ENCODE measurements around the gene PKD1.

DNA sequence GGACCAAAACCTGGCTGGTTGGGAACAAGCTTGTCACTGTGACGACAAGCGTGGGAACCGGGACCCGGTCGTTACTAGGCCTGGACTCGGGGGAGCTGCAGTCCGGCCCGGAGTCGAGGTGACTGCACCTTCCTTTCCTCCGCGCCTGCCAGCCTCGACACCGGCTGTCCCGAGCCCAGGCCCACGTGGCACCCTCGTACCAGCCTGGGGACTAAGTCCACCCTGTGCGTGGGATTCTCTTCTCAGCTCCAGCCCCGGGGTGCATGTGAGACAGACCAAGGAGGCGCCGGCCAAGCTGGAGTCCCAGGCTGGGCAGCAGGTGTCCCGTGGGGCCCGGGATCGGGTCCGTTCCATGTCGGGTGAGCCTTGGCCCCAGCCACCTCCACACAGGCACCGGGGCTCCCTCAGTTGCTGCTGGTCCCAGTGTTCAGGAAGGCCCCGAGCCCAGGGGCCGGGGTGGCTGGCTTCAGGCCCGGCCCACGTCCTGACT, 56.3 kb downstream of the PKD1 start:
- TF ChIP-seq, protein P1, sequence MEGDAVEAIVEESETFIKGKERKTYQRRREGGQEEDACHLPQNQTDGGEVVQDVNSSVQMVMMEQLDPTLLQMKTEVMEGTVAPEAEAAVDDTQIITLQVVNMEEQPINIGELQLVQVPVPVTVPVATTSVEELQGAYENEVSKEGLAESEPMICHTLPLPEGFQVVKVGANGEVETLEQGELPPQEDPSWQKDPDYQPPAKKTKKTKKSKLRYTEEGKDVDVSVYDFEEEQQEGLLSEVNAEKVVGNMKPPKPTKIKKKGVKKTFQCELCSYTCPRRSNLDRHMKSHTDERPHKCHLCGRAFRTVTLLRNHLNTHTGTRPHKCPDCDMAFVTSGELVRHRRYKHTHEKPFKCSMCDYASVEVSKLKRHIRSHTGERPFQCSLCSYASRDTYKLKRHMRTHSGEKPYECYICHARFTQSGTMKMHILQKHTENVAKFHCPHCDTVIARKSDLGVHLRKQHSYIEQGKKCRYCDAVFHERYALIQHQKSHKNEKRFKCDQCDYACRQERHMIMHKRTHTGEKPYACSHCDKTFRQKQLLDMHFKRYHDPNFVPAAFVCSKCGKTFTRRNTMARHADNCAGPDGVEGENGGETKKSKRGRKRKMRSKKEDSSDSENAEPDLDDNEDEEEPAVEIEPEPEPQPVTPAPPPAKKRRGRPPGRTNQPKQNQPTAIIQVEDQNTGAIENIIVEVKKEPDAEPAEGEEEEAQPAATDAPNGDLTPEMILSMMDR (IDR thresholded peaks at IDR 0.05): no peak
- no peak for TF ChIP-seq POLR2A (IDR thresholded peaks at IDR 0.05)
